CD4-positive, alpha-beta T cell treated with Interleukin-6 for 4 hours (primary cell): ENCODE results near the gene SYCP2L.
A peak's percentile ranks its signal among the peaks of the same experiment; 100 is the strongest.
"Not testable (repeated sequence)": the region's sequence is repeated elsewhere in the genome, so short reads cannot be mapped to it uniquely, and the experiment has no call there.

Source experiments
- DNase-seq: peaks from one replicate; pipeline ENCODE4 v3.0.0-alpha.2; 2020; ENCODE audit warnings: mixed read lengths

Gene SYCP2L

GRCh38 chr6:10882253-10882630 lies 4.6 kb upstream of the SYCP2L start:
- not testable (repeated sequence) for DNase-seq

- no peak for DNase-seq
Measured at GRCh38 chr6:10882657-10883171, 4.1 kb upstream of the SYCP2L start.

GRCh38 chr6:10883312-10884244 lies 3.3 kb upstream of the SYCP2L start:
- no peak for DNase-seq

- no peak for DNase-seq
Measured at GRCh38 chr6:10884245-10884972, 2.4 kb upstream of the SYCP2L start.

- DNase-seq: not testable (repeated sequence)
Measured at GRCh38 chr6:10886365-10886690, 524 bp upstream of the SYCP2L start.

GRCh38 chr6:10890151-10890550 lies 3.3 kb downstream of the SYCP2L start:
- DNase-seq: no peak

- DNase-seq: no peak
Measured at GRCh38 chr6:10891960-10892359, 5.1 kb downstream of the SYCP2L start.

- no peak for DNase-seq
Measured at GRCh38 chr6:10894958-10895357, 8.1 kb downstream of the SYCP2L start.

GRCh38 chr6:10896691-10897090 lies 9.8 kb downstream of the SYCP2L start:
- no peak for DNase-seq

- DNase-seq: no peak
Measured at GRCh38 chr6:10901770-10902169, 14.9 kb downstream of the SYCP2L start.

GRCh38 chr6:10904015-10904414 lies 17.2 kb downstream of the SYCP2L start:
- DNase-seq: no peak

- no peak for DNase-seq
Measured at GRCh38 chr6:10908228-10908627, 21.4 kb downstream of the SYCP2L start.

- not testable (repeated sequence) for DNase-seq
Measured at GRCh38 chr6:10919520-10919919, 32.7 kb downstream of the SYCP2L start.

GRCh38 chr6:10933126-10933525 lies 46.3 kb downstream of the SYCP2L start:
- no peak for DNase-seq

- DNase-seq: no peak
Measured at GRCh38 chr6:10939840-10940239, 53.0 kb downstream of the SYCP2L start.

GRCh38 chr6:10945845-10946244 lies 59.0 kb downstream of the SYCP2L start:
- DNase-seq: no peak

- DNase-seq: no peak
Measured at GRCh38 chr6:10947966-10948365, 61.1 kb downstream of the SYCP2L start.

GRCh38 chr6:10949579-10950490 lies 63.0 kb downstream of the SYCP2L start:
- DNase-seq: no peak

- DNase-seq: no peak
Measured at GRCh38 chr6:10951675-10952282, 64.9 kb downstream of the SYCP2L start.

- DNase-seq: peak; percentile 48
Measured at GRCh38 chr6:10954590-10955010, 67.7 kb downstream of the SYCP2L start.

GRCh38 chr6:10956776-10957175 lies 69.9 kb downstream of the SYCP2L start:
- DNase-seq: no peak

GRCh38 chr6:10957414-10957886 lies 70.6 kb downstream of the SYCP2L start:
- no peak for DNase-seq
